NB4 (cell line): Measurements from ENCODE around the gene OPCML.

Experiments
- CTCF ChIP-seq: IDR thresholded peaks from one replicate; pipeline ENCODE4 v1.5.1; 2012; ENCODE audit warnings: low read depth, low read length
- POLR2A ChIP-seq: IDR thresholded peaks from 2 replicates; pipeline ENCODE4 v1.6.1; 2011; ENCODE audit warnings: mild to moderate bottlenecking; ENCODE audit not compliant: insufficient read length; ENCODE audit errors: extremely low read depth

- TF ChIP-seq POLR2A: no peak
- TF ChIP-seq CTCF: no peak
These were observed 27.7 kb upstream of the OPCML start for GRCh38 chr11:133559833-133560471.
